Activated CD8-positive, alpha-beta memory T cell treated with anti-CD3 and anti-CD28 coated beads, Interleukin-2, amount 50 U/mL, for 4 hours (primary cell): ENCODE data around the gene ACYP1.

ENCODE experiments used
- DNase-seq: peaks from one replicate; pipeline ENCODE4 v3.0.0-alpha.2; 2020

The ACYP1 gene

DNA sequence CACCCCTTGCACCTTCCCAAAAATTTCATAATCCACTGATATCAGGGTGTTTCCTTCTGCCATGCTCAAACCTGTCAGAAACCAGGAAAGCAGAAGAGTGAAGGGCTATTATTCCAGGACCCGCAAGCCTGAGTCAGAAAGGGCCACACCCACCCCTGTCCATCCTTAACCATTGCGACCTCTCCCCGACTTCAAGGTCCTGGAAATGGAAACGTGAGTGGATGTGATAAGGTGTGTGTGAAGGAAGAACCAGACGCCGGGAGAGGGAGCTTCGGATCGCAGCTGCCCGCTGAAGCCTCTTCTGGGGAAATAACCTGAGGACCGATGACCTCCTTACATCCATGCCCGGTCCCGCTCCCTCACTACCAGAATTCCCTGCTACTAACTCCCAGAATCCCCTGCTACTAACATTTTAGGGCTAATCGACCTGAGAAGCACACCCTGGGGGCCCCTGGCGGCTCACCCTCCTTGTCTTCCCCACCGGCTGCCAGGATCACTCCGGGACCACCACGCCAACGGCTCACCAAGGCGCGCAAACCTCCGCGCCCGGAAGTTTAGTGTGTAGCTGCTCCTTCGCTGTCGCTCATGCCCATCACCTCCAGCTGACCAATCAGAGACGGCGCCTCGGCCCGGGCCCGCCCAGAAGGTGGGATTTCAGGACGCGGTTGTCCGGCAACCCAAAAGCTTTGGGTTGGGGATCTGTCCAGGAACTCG is at the start of gene ACYP1:
Gene ACYP1 (minus strand): TSS at position 534 of the 714 bp plus-strand sequence. CDS start 471 bp downstream, at position 63.
- peak; percentile 88 for DNase-seq

DNA sequence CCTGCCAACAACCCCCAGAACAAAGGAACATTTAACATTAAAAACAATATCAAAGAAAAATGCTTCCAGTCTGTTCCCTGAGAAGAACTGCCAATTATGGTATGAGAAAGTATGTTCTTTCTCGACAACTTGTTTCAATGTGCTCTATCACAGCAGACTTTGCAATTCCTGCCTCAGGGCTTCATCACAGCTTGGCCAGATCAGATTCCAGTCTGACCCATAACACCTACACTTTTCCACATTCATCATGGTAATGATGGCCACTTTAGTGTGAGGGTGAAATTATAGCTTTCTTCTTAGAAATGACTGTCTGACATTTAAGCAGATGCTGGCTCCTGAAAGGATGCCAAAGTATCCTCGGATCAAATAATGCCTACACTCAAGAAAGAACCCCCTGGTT is 46.1 kb upstream of the ACYP1 start:
- no peak for DNase-seq

DNA sequence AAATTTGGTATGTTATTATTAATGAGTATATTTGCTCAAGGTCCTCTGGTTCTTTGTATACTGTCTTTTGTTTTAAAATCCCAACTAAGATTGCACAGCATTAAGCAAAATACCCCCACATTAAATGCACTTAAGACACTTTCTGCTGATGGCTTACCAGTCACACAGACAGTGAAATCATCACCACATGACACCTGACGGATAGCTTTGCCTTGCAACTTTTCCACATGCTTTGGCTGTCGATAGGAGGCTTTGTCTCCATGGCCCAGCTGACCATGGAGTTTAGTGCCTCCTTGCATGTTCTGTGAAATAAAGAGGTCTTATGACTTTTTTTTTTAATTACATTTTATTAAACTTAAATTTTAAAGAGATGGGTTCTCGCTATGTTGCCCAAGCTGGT is 43.4 kb upstream of the ACYP1 start:
- DNase-seq, result no peak

DNA sequence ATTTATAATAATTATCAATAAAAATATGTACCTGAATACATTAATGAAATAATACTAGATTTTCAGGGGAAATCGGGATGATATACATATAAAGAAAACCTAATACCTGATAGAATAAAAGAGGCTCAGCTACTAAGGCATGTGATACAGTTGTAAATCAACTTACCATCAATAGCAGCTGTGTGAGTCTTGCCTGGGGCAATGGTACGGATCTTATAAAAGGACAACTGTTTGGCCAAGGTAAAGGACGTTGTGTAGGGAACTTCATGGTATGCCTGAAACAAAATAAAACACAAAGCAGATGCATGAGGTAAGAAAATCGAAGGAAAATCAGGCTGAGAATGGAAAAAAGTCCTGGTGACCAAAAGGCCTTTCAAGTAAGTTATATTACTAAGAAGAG is 37.7 kb upstream of the ACYP1 start:
- no peak for DNase-seq

DNA sequence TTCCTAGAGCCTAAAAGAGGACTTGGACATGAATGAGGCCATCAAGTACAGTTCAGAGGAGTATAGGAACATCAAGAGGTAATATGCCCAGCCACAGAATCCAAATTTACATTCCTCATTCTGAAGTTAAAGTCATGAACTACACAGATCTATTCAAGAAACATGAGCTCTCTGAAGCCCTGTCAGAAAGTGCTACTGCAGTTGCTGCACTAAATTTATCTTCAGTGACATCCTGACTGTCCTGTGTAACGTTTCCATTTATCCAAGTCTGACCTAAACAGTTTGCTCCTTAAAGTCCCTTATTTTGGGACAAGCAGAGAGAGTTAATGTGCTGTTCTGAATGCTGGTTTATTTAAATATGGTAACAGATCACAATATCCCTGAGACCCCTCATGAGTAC is 34.9 kb upstream of the ACYP1 start:
- DNase-seq, result no peak

DNA sequence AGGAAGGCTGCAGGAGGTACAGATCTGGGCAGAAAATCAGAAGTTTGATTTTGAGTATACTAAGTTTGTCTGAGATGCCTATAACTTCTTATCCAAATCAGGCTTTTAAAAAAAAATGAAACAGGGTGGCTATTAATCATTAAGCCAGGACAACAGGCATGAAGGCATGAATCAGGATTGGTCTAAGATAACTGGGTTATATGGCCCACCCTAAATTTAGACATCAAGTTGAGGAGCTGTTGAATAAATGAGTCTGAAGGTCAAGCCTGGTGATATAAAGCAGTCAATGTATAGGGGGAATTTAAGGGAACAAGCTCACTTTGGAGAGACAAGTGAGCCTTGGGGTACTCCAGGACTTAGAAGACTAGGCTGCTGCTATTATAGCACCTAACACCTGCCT is 34.4 kb upstream of the ACYP1 start:
- DNase-seq, result no peak

DNA sequence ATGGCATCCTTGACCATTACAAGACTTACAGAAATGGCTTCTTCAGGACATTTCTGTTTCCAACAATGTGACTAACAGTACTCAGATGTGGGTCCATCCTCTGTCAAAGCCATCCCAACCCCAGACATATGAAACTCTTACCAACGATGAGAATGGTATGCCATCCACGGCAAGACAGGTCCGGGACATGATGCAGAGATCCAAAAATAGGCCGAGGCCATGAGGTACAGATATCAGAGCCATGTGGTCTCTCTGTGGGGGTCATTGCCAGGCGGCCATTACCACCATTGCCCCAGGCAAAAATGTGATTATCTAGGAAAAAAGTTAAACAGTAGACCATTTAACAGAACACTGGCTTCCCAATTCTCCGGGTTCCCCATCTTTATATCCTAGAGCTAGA is 33.1 kb upstream of the ACYP1 start:
- DNase-seq, result no peak

DNA sequence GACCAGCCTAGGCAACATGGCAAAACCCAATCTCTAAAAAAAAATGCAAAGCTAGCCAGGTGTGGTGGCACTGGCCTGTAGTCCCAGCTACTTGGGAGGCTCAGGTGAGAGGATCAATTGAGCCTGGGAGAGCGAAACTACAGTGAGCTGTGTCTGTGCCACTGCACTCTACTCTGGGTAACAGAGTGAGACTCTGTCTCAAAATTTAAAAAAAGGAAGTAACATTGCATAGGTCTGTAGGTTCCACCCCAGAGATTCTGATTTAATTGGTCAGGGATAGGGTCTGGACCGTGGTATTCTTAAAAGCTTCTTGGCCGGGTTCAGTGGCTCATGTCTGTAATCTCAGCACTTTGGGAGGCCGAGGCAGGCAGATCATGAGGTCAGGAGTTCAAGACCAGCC is 31.9 kb upstream of the ACYP1 start:
- no peak for DNase-seq

DNA sequence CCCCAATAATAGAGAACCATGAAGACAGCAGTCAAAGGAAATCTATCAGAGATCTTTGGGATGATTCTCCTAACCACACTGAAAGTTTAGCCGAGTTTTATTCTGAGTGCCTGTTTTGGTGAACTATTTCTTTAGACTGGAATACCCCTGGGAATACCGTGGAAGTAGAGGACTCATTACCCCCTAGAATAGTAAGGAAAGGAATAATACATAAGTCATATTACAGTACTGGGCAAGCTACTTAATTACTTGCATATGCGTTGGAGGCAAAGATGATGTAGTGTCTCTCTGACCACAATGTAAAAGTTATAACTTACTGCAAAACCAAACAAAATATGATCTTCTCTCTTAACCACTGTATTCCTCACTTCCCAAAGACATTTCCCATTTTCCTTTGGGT is 31.1 kb upstream of the ACYP1 start:
- no peak for DNase-seq

DNA sequence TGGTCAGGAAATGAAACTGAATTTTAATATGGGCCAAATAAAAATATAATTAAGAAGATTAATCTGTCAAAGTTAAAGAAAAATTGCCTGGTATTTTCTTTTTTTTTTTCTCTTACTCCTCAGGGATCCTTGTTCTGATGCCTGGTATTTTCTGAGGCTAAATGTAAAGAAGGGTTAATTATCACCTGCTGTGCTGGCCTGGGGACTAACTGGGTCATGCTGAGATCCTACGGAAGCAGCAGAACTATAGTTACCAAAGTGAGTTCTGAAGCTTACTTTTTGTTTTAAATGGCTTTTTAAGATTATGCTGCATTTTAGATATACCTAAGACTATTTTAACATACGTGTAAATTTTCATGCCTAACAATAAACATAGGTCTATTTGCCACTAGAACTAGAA is 28.9 kb upstream of the ACYP1 start:
- no peak for DNase-seq

DNA sequence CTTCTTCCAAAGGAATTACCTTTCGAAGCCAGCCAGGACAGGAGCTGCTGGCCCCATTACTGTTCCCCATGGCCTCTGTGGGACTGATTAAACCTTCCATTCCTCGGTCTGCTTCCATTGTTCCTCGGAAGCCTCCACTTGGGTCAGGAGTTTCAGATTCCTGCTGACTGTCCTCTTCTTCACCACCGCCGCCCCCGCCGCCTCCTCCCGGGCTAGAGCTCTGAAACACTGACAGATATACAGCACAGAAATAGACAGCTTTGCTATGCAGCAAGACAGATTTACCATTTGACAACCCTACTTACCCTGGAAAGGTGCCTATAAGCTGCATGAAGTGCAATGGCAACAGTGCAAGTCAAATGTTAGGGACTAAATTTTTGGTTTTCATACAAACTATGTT is 27.4 kb upstream of the ACYP1 start:
- DNase-seq, result no peak

DNA sequence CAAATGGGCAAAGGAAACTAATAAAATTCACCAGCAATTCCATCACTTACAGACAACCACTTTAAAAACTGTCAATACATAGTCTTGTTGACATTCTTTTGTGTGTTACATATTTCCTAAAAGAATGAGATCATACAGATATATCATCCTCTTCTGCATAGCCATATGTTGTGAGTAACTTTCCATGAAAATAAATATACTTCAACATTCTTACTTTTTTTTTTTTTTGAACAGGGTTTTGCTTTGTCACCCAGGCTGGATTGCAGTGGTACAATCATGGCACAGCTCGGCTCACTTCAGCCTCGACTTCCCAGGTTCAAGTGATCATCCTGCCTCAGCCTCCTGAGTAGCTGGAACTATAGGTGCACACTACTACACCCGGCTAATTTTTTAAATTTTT is 26.5 kb upstream of the ACYP1 start:
- no peak for DNase-seq

DNA sequence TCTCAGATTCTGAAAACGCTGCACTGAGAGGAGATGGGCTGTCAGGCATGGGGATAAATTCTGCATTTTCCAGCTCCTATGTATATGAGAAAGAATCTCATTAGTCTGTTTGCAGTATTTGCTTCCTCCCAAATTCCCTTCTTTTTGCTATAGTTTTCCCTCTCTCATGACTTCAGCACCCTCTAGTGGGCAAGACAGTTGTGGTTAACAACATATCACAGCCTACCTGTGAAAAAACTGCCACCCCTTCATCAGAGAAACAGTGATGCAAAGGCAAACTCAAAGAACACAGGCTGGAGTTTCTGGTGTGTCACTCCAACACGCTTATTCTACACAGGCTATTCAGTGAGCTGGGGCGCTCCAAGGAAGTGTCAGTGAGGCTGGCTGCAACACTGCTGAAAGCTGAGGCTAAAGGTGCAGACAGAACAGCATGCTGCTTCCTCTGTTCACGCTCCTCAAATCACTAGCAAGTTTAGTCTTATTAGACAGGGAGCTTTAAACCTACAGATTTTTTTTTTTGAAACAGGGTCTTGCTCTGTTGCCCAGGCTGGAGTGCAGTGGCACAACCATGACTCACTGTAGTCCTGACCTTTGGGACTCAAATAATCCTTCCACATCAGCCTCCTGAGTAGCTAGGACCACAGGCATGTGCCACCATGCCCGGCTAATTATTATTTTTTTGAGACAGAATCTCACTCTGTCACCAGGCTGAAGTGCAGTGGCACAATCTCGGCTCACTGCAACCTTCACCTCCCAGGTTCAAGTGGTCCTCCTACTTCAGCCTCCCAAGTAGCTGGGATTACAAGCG is 24.9 kb upstream of the ACYP1 start:
- peak; percentile 24 for DNase-seq

DNA sequence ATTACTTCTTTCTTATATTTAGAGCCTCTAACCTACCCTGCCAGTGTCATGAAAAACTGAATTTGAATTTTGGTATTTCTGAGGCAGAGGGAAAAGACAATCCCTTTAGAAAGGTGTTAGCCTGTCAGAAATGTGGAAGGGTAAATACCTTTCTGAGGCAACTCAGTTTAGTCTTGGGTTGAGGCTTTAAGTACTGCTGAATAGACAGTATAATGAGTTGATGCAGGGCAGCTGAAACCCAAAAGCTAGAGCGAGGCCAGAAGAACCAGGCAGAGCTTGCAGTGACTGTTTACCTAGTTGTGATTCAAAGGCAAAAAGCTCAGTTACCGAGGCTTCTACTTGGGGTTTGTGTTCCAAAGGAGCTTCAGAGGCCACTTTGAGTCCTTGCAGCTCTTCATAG is 24.3 kb upstream of the ACYP1 start:
- DNase-seq, result no peak

DNA sequence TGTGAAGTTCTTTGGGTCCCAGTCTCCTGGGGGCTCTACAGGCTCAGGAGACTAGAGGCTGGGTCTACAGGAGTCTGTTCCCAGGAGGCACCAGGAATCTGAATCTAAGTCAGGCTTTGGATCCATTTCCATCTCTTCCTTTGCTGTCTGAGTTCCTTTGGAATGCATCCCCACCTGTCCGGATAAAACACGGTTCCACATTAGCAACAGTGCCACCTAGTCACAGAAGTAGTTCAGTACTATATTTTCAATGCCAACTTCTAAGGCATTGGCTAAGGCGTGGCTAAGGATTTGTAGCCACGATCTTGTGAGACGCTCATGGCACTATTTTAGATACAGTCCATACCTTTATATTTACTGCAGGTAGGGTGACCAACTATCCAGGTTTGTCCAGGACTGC is 20.7 kb upstream of the ACYP1 start:
- DNase-seq, result no peak

DNA sequence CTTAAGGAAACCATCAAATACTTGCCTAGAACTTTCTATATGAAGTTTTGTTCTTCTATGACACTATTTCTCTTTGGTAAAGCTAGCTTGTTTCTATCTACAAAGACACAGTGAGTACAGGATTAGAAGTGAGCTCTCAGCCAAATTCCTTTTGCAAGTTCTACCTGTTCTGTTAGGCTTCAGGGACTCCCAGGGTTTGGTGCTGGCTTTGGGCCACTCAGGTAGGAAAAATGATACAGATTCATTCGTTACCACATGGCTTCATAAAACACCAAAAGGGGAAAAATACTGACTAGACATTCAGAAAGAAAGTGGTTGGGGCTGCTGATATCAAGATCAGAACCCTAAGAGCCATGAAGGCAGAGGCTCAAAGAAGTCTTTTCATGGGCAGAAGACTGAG is 19.4 kb upstream of the ACYP1 start:
- DNase-seq, result no peak

DNA sequence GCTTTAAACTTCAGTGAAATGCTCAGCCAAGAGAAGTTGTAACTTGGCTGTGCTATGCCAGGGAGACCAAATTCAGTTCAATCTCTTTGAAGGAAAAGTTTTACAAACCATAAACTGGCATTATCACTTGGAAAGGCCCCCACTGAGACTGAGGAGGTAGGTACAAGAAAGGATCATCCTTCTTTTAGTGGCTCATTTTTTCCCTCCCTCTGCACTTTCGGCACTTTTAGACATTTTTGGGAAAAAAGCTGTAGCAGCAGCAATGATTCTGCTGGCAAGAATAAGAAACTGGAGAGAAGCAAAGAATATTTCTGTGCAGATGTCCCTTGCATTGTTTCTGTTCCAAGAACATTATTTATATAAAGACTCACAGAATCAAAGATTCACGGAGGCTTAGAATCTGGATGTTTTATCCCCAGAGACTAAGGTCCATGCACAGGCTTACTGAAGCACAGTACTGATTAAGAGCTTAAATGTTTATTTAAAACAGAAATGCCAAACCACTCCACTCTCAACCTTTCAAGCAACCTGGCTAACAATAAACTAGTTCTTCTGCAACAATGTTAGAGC is 17.9 kb upstream of the ACYP1 start:
- no peak for DNase-seq

DNA sequence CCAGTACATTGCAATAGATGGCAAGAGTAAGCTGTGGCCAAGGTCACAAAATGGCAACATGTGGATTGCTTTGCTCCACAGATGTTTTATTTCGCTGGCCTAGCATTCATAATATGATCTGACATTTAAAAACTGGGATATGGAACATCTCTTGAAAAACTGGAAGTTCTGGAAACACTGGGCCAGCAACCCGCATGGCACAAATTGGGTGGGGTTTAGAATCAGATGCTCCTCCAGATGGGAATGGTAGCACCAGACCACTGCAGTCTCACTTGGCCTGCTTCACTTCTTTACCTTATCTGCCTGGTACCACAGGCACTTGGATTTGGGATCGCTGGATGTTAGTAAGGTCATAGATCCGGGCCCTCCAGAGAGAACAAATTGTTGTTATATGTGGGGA is 15.7 kb upstream of the ACYP1 start:
- no peak for DNase-seq

DNA sequence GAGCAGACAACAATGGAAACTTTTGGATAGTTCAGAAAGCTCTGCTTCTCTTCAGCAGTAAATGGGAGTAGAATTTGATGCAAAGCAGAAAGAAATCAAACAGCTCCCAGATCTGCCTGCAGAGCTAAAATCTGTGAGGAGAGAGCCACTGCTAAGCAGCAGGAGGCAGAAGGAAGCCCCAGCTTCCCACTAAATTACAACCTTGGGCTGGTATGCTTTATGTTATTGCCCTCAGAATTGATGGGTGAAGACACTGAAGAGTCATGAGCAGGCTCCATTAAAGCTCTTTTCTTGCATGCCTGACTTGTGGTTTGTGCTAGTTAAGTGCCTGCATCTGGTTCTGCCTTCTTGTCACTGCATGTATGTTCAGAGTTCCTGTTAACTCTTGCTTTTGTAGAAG is 14.0 kb upstream of the ACYP1 start:
- no peak for DNase-seq

DNA sequence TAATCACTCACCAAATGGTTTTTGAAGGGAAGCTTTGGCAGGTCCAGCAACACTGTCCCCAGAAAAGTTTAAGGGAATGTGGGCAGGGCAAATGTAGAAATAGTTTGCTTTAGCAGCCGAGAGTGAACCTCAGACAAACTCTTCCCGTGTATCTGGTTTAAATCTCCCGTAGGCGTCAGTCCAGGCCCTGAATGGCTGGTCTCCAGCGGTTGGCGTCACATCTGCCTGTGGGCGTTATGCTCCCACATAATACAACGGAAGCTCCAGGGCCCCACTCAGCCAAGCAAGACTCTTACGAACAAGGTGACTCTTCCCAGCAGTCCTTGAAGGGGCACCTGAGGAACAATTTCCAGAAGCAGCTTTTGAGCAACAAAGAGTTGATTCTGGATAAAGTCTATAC is 6.6 kb upstream of the ACYP1 start:
- no peak for DNase-seq

DNA sequence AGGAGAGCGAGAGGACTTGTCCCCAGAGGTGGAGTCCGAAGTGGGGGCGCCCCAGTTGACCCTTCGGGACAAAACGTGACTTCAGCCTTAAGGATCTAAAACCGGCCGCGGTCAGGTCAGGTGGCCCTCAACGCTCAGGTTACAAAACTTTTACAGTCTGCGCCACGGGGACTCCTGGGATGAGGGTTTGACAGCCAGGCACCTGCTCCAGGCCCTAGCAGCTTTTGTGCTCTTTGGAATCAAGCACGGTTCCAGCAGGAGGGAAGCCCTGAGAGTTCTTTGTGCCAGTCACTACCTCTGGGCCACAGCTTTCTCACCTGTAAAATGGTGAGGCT is 6.0 kb upstream of the ACYP1 start:
- no peak for DNase-seq

DNA sequence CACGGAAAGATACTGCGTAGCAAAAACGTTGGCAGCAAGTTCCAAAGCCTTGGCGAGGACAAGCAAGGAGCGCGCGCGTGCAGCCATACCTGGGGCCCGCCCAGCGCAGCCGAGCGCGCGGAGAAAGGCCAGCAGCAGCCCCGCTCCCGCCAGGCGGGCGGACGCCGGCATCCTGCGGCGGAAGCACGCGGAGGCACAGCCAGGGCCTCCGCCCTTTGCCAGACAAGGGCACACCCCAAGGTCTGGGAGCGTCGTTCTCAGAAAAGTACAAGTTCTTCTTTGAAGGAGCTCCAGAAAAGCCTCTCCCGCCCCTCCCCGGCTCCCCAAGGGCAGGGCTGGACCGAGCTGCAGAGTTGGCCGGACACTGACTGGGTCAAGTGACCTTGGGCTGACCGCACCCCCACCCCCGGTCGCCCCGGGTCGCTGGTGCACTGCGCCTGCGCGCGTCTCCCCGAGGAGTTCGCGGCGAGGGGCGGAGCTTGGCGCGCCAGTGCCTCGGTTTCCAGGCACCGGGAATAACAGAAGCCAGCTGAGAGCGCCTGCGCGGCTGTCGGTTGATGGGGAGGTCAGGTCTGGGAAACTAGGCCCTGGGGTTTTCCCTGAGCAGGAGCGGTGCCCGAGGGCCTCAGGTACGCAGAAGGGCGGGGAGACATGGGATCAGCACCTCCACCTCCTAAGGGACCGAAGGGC is 5.4 kb upstream of the ACYP1 start, which contains the start of gene ZC2HC1C:
Gene ZC2HC1C (plus strand): TSS at position 521 of the 690 bp plus-strand sequence. CDS start 933 bp downstream, outside the sequence.
- DNase-seq, result peak; percentile 39

DNA sequence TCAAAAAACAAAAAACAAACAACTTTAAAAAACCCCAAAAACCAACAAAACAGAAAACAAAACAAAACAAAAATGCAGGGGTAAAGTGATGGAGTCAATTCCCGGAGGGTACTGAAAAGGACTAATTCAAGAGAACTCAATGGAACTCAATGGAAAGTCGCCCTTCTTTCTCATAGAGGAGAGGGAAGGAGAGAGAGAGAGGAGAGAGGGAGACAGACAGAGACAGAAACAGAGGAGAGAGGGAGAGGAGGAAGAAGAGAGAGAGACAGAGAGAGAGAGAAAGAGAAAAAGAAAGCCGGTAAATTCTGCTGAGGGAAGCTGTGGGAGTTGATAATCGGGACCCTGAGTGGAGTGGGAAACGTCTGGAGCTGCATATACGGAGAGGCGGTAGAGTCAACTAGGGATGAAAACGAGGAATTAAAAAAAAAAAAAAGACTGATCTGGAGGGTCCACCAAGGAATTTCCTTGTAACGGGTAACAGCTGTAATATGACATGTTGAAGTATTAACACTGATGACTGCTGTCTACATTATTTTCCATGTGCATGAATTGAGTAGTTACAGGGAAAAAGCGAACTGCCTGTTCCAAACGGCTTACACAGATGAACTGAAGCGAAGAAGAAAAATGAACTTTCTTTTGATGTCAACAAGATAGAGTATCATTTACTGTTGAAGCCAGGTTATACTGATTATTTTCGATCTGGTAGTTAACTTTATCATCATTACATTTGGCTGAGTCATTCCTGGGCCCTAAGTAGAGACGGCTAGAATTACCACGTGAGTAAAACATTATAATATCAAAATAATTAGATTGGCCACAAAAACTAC is 4.7 kb upstream of the ACYP1 start:
- no peak for DNase-seq
